Ovary (tissue), 3 donors: ENCODE data around the gene ADGRL1.
"Not testable (repeated sequence)": the region's sequence is repeated elsewhere in the genome, so short reads cannot be mapped to it uniquely, and the experiment has no call there.

Experiments
- EP300 ChIP-seq: sonication (generic); formaldehyde crosslinking; IDR thresholded peaks from one replicate; pipeline ENCODE4 v1.6.1; 2017; ENCODE audit warnings: antibody characterized with exemption
- POLR2A ChIP-seq: fragments of 450-650 bp; IDR thresholded peaks from one replicate; pipeline ENCODE4 v1.6.1; 2017; ENCODE audit warnings: antibody characterized with exemption, mild to moderate bottlenecking, moderate library complexity
- TF ChIP-seq, protein P1 (sequence below), 3 donors: fragments of 450-650 bp in 2 of 3; fragments of 200-600 bp in 1 of 3; IDR thresholded peaks; one replicate each; pipeline versions ENCODE4 v1.5.1 to v1.8.0; 2016 to 2022; ENCODE audit warnings: antibody characterized with exemption in 3 of 3, mild to moderate bottlenecking in 1 of 3
- donor health status: DM: no; HTN: no; CAD: no.

DNA sequence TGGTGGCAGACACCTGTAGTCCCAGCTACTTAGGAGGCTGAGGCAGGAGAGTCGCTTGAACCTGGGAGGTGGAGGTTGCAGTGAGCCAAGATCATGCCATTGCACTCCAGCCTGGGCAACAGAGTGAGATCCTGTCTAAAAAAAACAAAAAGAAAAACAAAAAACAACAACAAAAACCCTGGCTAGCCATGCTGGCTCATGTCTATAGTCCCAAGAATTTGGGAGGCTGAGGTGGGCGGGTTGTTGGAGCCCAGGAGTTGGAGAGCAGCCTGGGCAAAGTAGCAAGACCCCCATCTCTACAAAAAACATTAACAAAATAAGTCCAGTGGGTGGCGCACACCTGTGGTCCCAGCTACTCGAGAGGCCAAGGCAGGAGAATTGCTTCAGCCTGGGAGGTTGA, 27.0 kb upstream of the ADGRL1 start:
- TF ChIP-seq, protein P1, sequence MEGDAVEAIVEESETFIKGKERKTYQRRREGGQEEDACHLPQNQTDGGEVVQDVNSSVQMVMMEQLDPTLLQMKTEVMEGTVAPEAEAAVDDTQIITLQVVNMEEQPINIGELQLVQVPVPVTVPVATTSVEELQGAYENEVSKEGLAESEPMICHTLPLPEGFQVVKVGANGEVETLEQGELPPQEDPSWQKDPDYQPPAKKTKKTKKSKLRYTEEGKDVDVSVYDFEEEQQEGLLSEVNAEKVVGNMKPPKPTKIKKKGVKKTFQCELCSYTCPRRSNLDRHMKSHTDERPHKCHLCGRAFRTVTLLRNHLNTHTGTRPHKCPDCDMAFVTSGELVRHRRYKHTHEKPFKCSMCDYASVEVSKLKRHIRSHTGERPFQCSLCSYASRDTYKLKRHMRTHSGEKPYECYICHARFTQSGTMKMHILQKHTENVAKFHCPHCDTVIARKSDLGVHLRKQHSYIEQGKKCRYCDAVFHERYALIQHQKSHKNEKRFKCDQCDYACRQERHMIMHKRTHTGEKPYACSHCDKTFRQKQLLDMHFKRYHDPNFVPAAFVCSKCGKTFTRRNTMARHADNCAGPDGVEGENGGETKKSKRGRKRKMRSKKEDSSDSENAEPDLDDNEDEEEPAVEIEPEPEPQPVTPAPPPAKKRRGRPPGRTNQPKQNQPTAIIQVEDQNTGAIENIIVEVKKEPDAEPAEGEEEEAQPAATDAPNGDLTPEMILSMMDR (IDR thresholded peaks at IDR 0.05), result not testable (repeated sequence)
- TF ChIP-seq EP300, POLR2A: not testable (repeated sequence)
